BJ (cell line): Measurements from ENCODE around the gene RBPJ. TPM values are rescaled to one million over a fixed set of nuclear protein-coding genes. Genes with fewer than 3 reads are reported as not detected.

ENCODE experiments used
- CTCF ChIA-PET: fragments of 350-600 bp; formaldehyde crosslinking; extraction: SDS; loops from one replicate; lab custom pipeline; 2021; ENCODE audit warnings: antibody characterized with exemption, inconsistent platforms; lab: Yijun Ruan, JAX
- POLR2A ChIA-PET: fragments of 300-600 bp; sonication (Branson Sonifier 250); formaldehyde crosslinking; extraction: SDS; loops from one replicate; lab custom pipeline; 2021; ENCODE audit warnings: antibody characterized with exemption; lab: Charles Lee
- DNase-seq: peaks from one replicate; pipeline ENCODE4 v3.0.0-alpha.2; 2011; ENCODE audit warnings: low read depth
- H3K27me3 ChIP-seq: 2 replicates; pipeline ENCODE4 v1.6.0; 2011; ENCODE audit warnings: low read length; ENCODE audit not compliant: control insufficient read depth, insufficient read depth
- H3K36me3 ChIP-seq: 2 replicates; pipeline ENCODE4 v1.5.1; 2011; ENCODE audit warnings: low read length; ENCODE audit not compliant: control insufficient read depth, insufficient read depth
- H3K4me3 ChIP-seq: 2 replicates; pipeline ENCODE4 v1.5.1; 2011; ENCODE audit warnings: low read depth, mild to moderate bottlenecking, control low read depth, low read length
- CTCF ChIP-seq: IDR thresholded peaks from 2 replicates; pipeline ENCODE4 v1.5.1; 2011; ENCODE audit warnings: low read depth, mild to moderate bottlenecking, control low read depth, inconsistent platforms, low read length, moderate library complexity; ENCODE audit not compliant: insufficient read depth
- polyA plus RNA-seq: library from polyadenylated mRNA; depleted of rRNA; stranded (reverse); fragments of >200 nt; gene quantifications from 2 replicates; pipeline ENCODE4 v1.2.3, GENCODE V29; 2011

Gene RBPJ
- polyA plus RNA-seq, 1 experiment = 31.6 TPM

GRCh38 chr4:26360864-26361263 lies 40.0 kb downstream of the RBPJ start:
- no peak overlapping the region for H3K4me3 ChIP-seq
- TF ChIP-seq CTCF = no peak
- no peak for DNase-seq
- H3K27me3 ChIP-seq = no peaks in the 10 kb centered on the region
- no peaks in the 10 kb centered on the region for H3K36me3 ChIP-seq
- POLR2A ChIA-PET = interaction anchor here (0.6 kb wide), 1 partner anchor 308 kb away, joined by 3 read pairs; no protein-coding TSS in a partner anchor
- CTCF ChIA-PET = interaction anchor here (0.6 to 1.0 kb wide), 2 partner anchors 30 to 225 kb away, joined by 3 read pairs; no protein-coding TSS in a partner anchor

DNA sequence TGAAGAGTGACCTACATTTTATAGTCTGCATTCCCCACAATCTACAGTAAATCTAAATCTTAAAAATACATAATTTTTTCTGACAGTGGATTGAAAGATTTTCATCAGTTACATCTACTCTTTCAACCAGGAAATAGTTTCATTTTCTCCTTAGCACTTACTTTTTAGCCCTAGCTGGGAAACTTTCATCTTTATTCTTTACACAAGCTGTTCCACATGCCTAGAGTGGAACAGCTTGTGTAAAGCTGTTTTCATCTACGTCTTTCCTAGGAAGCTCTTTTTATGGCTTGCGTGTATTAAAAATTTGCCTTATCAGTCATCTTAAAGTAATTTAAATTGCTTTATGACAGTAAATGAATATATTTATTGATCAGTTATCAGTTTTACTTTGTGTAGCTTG lies 40.5 kb downstream of the RBPJ start:
- H3K4me3 ChIP-seq = no peak overlapping the region
- POLR2A ChIA-PET = interaction anchor here (0.6 kb wide), 1 partner anchor 309 kb away, joined by 3 read pairs; no protein-coding TSS in a partner anchor

GRCh38 chr4:26362745-26363439 lies 42.1 kb downstream of the RBPJ start:
- no peak for DNase-seq
- ChIA-PET POLR2A (no interaction called here), CTCF (interaction anchor here (1.5 kb wide), 1 partner anchor 20 kb away, joined by 3 read pairs; no protein-coding TSS in a partner anchor)
- Histone ChIP-seq H3K27me3 (no peaks in the 10 kb centered on the region), H3K36me3 (no peaks in the 10 kb centered on the region), H3K4me3 (no peak overlapping the region)
- TF ChIP-seq CTCF = no peak

More for the DNA sequence above, 40.5 kb downstream of the RBPJ start:
- CTCF ChIA-PET = interaction anchor here (1.3 kb wide), 1 partner anchor 31 kb away, joined by 4 read pairs; no protein-coding TSS in a partner anchor
- no peaks in the 10 kb centered on the region for H3K27me3 ChIP-seq
- TF ChIP-seq CTCF = no peak
- H3K36me3 ChIP-seq = no peaks in the 10 kb centered on the region
- no peak for DNase-seq

DNA sequence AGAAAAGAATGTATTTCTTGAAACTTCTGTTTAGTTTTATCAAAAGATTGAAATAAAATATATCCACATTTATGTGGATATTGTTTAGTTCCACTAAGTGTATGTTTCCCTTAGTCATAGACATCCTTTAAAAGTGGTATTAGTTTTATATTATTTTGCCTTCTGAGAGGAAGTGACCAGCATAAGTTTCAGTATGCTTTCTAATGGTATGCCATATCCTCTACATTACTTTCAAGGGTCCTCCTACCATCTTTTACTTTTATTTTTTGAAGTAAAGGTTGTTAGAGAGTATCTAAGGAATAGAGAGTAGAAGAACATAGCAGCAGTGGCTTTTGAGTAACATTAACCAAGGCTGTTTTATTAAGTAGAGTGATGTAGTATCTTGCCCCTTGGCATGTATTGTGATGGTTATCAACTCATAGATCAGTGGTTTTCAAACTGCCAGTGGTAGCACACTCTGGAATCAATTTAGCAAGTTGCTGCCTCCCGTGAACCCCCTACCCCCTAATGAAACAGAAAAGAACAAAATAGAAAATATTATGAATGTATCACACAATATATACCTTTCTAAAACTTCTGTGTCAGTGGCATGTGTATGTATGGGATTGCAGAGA lies 44.8 kb downstream of the RBPJ start:
- DNase-seq = no peak
- H3K36me3 ChIP-seq = no peaks in the 10 kb centered on the region
- CTCF ChIA-PET = no interaction called here
- no peaks in the 10 kb centered on the region for H3K27me3 ChIP-seq
- POLR2A ChIA-PET = no interaction called here
- TF ChIP-seq CTCF = no peak
- H3K4me3 ChIP-seq = no peak overlapping the region

DNA sequence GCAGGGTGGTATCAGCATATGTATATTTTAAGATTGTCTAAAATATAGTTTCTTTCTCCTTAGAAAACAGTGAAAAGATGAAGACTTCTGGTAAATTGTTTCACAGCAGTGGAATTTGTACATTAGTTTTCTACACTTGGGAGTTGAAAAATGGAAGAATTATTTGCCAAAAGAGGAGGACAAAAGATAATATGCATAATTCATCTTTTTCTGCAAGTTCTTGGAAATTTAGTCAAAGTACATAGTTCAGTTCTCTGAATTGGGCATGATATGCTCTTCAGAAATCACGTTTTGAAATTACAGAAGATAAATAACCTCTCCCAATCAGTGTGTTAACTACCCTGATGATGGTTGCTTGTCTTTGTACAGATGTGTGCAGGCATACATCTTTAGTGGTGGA lies 47.0 kb downstream of the RBPJ start:
- Histone ChIP-seq H3K36me3 (no peaks in the 10 kb centered on the region), H3K27me3 (no peaks in the 10 kb centered on the region), H3K4me3 (no peak overlapping the region)
- ChIA-PET CTCF (no interaction called here), POLR2A (no interaction called here)
- DNase-seq = no peak
- no peak for TF ChIP-seq CTCF
